Brain microvascular endothelial cell (primary cell): ENCODE data around the gene HIVEP2.

Source experiments
- DNase-seq: peaks from one replicate; pipeline ENCODE4 v3.0.0-alpha.2; 2020
- H3K27ac ChIP-seq: fragments of 250-450 bp; sonication (Bioruptor Pico); 2 replicates; pipeline ENCODE4 v1.5.1; 2020; ENCODE audit warnings: mild to moderate bottlenecking, moderate library complexity
- H3K27me3 ChIP-seq: fragments of 250-450 bp; sonication (Bioruptor Pico); replicated peaks from 2 replicates; pipeline ENCODE4 v1.5.1; 2020; ENCODE audit warnings: mild to moderate bottlenecking
- H3K36me3 ChIP-seq: fragments of 250-450 bp; sonication (Bioruptor Pico); replicated peaks from 2 replicates; pipeline ENCODE4 v1.5.1; 2020; ENCODE audit warnings: mild to moderate bottlenecking
- H3K4me3 ChIP-seq: 2 replicates; pipeline ENCODE4 v1.5.1; 2011; ENCODE audit warnings: low read depth, mild to moderate bottlenecking, control low read depth, low read length, moderate library complexity
- CTCF ChIP-seq: IDR thresholded peaks from 2 replicates; pipeline ENCODE4 v1.5.1; 2011; ENCODE audit warnings: low read depth, mild to moderate bottlenecking, moderate library complexity, low read length, control low read depth, inconsistent platforms; ENCODE audit errors: missing control alignments
- in situ Hi-C: cut with HindIII; loops from 2 replicates; pipeline ENCODE4 v1.10.0; 2017; ENCODE audit warnings: low sequenced_read_pairs, low pct_ligation_motif_present

The HIVEP2 gene

GRCh38 chr6:142854589-142855488, 90.1 kb downstream of the HIVEP2 start:
- TF ChIP-seq CTCF = no peak
- in situ Hi-C loops = no loop called here
- H3K4me3 ChIP-seq = no peak overlapping the region

DNA sequence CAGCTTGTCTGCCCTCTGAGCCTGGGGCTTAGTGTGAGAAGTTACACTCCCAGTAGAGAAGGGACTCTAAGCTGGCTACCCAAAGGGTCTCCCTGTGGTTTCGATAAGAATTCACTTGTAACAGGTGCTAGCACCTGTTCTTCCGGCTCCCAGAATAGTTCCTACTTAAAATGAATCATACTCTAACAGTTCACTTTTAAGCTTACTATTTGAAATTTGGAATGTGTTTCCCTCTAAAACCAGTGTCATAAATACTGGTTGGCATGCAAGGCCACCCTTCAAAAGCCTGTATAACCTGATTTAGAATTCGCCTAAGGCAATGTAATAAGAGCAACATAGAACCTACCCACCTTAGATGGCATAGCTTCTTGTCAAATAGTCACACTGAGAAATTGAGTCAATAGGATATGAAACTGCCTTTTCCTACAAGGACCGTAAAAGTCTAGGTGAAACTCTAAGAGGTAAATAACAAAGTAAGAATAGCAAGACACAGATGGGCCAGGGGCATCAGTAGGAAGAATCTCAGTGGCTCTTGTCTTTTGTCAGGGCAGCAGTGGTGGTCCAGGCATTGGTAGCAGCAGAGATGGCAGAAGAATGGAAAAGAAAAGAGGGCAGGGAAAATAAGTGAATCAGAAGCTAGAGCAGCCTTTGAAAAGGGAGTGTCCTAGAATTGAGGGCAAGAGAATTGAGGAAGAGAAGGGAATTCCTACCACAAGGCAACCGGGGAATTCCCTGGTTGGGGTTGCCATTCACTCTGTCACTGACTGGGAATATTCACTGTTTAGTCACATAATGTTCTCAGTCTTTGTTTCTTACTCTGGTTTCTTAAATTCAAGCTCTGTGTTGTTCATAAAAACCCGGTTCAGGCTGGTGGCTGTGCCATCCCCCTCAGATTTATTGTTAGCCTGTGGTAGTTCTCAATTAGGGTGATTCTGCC, 91.5 kb downstream of the HIVEP2 start:
- in situ Hi-C loops = no loop called here
- no peak for DNase-seq
- Histone ChIP-seq H3K27ac (peak overlapping the region; percentile 24), H3K36me3 (no peaks in the 10 kb centered on the region), H3K4me3 (no peak overlapping the region), H3K27me3 (no peaks in the 10 kb centered on the region)
- peak; percentile 0 for TF ChIP-seq CTCF

More at GRCh38 chr6:142854589-142855488, 90.1 kb downstream of the HIVEP2 start:
- Histone ChIP-seq H3K36me3 (no peaks in the 10 kb centered on the region), H3K27me3 (no peaks in the 10 kb centered on the region), H3K27ac (peak overlapping the region; percentile 24)
- DNase-seq = no peak

DNA sequence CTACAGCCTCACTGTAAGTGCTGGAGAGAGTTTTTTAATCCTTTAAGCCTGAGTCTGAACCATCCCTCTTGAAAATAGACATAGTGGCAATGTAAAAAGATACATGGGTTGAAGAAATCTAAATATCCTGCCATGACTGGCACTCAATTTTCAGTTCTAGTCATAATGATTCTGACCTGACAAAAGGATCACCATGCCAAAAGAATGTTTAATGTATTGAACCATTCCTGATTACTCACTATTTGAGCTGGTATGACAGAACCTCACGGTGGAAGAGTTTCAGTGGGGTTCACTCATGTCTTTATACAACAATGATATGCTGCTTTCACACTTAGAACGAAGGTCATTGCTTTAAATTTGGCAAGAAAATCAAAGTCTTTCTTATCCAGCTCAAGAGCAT, 93.4 kb downstream of the HIVEP2 start:
- no peak for TF ChIP-seq CTCF
- in situ Hi-C loops = no loop called here
- DNase-seq = no peak
- H3K4me3 ChIP-seq = no peak overlapping the region
- H3K36me3 ChIP-seq = no peaks in the 10 kb centered on the region
- H3K27ac ChIP-seq = peak overlapping the region; percentile 66
- H3K27me3 ChIP-seq = no peaks in the 10 kb centered on the region

- Histone ChIP-seq H3K36me3 (no peaks in the 10 kb centered on the region), H3K27me3 (no peaks in the 10 kb centered on the region), H3K4me3 (no peak overlapping the region), H3K27ac (peak overlapping the region; percentile 66)
- DNase-seq = peak; percentile 75
- TF ChIP-seq CTCF = no peak
- in situ Hi-C loops = no loop called here
Measured at GRCh38 chr6:142850679-142851423, 94.1 kb downstream of the HIVEP2 start.

DNA sequence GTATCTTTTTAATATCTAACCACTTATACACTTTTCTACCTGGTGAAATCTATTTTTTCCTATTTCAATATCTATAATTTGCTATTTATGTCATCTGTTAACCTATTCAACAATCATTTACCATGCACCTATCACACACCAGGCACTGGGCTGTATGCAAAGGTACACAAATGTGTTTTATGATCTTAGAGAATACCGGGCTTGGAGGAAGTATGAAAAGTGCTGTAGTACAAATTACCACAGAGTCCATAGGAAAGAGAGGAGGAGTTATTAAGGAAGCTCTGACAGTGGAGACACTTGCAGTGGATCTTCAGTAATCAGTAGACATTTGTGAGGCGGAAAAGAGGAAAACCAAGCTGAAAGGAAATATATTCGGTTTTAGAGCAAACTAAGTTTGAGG, 96.0 kb downstream of the HIVEP2 start:
- TF ChIP-seq CTCF = no peak
- DNase-seq = no peak
- in situ Hi-C loops = no loop called here
- no peaks in the 10 kb centered on the region for H3K36me3 ChIP-seq
- H3K27me3 ChIP-seq = no peaks in the 10 kb centered on the region
- H3K27ac ChIP-seq = no peak overlapping the region
- H3K4me3 ChIP-seq = no peak overlapping the region
